Skeletal muscle tissue (tissue), 4 donors: Measurements from ENCODE around the gene DUS3L. TPM values are rescaled to one million over a fixed set of nuclear protein-coding genes. Genes with fewer than 3 reads are reported as not detected.

Source experiments
- H3K27ac ChIP-seq: one replicate; pipeline ENCODE4 v1.7.0; 2013; ENCODE audit warnings: mild to moderate bottlenecking, low read depth, low read length, inconsistent platforms
- H3K27me3 ChIP-seq, 3 donors: one replicate each; pipeline ENCODE4 v1.7.0; 2013; ENCODE audit warnings: low read length in 3 of 3; ENCODE audit not compliant: control insufficient read depth in 3 of 3, insufficient read depth in 3 of 3
- H3K36me3 ChIP-seq, 3 donors: one replicate each; pipeline ENCODE4 v1.7.0; 2013; ENCODE audit warnings: low read length in 3 of 3; ENCODE audit not compliant: control insufficient read depth in 3 of 3, insufficient read depth in 3 of 3
- H3K4me1 ChIP-seq, 3 donors: one replicate each; pipeline ENCODE4 v1.7.0; 2013; ENCODE audit warnings: low read length in 3 of 3, mild to moderate bottlenecking in 3 of 3; ENCODE audit not compliant: control insufficient read depth in 3 of 3, insufficient read depth in 3 of 3
- H3K4me3 ChIP-seq, 3 donors: one replicate each; pipeline ENCODE4 v1.7.0; 2013; ENCODE audit warnings: low read length in 3 of 3
- H3K9ac ChIP-seq, 3 donors: one replicate each; pipeline ENCODE4 v1.7.0; 2013; ENCODE audit warnings: low read length in 3 of 3, mild to moderate bottlenecking in 3 of 3, moderate library complexity in 2 of 3, low read depth in 1 of 3
- H3K9me3 ChIP-seq, 3 donors: one replicate each; pipeline ENCODE4 v1.7.0; 2013; ENCODE audit warnings: low read length in 3 of 3; ENCODE audit not compliant: control insufficient read depth in 3 of 3
- total RNA-seq: library from RNA; depleted of rRNA; stranded (reverse); fragments of >200 nt; gene quantifications from one replicate; pipeline ENCODE4 v1.2.3, GENCODE V29; 2014
- donor health status: Osteomylitis.

The DUS3L gene
- total RNA-seq, 1 donor from 2014 or later: 15.7 TPM

GRCh38 chr19:5800361-5801270 lies 9.7 kb upstream of the DUS3L start:
- Histone ChIP-seq H3K4me3 (no peak overlapping the region), H3K36me3 (no peaks in the 10 kb centered on the region), H3K9ac (no peak overlapping the region), H3K9me3 (no peaks in the 10 kb centered on the region), H3K27ac (no peak overlapping the region), H3K27me3 (peaks cover 39 to 62% (median 56%) of the 10 kb centered on the region in 3 donors), H3K4me1 (peaks cover 4 to 7% (median 5%) of the 10 kb centered on the region in 3 donors)

GRCh38 chr19:5799247-5800241 lies 8.6 kb upstream of the DUS3L start:
- Histone ChIP-seq H3K27me3 (peaks cover 34 to 62% (median 53%) of the 10 kb centered on the region in 3 donors), H3K36me3 (no peaks in the 10 kb centered on the region), H3K4me3 (no peak overlapping the region), H3K4me1 (peaks cover 4 to 7% (median 5%) of the 10 kb centered on the region in 3 donors), H3K9ac (no peak overlapping the region), H3K9me3 (no peaks in the 10 kb centered on the region), H3K27ac (no peak overlapping the region)

GRCh38 chr19:5798244-5798643 lies 7.3 kb upstream of the DUS3L start:
- Histone ChIP-seq H3K27me3 (peaks cover 21 to 49% (median 41%) of the 10 kb centered on the region in 3 donors), H3K9ac (no peak overlapping the region)

DNA sequence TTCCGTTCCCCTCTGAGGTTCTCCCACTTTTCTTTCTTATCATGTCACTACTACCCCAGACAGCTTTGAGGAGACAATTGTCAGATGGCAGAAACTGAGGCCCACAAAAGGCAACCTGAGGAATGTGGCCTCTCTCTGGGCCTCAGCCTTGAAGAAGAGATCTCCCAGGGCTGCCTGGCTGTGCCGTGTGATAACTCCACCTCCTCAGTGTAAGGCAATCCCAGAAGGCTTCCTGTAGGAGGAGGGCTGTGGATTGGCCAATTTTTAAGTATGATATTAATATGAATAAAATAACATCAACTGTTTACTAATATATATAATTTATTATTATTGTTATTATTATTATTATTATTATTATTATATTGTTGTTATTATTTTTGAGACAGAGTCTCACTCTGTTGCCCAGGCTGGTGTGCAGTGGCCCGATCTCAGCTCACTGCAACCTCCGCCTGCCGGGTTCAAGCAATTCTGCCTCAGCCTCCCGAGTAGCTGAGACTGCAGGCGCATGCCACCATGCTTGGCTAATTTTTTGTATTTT lies 4.5 kb upstream of the DUS3L start:
- Histone ChIP-seq H3K9me3 (peaks cover 0 to 3% (median 0%) of the 10 kb centered on the region in 3 donors), H3K4me3 (no peak overlapping the region), H3K36me3 (peaks cover 0 to 2% (median 0%) of the 10 kb centered on the region in 3 donors), H3K27me3 (peaks cover 3 to 22% (median 17%) of the 10 kb centered on the region in 3 donors), H3K4me1 (peaks cover 0 to 4% (median under 1%) of the 10 kb centered on the region in 3 donors), H3K9ac (no peak overlapping the region), H3K27ac (no peak overlapping the region)

More at GRCh38 chr19:5798244-5798643, 7.3 kb upstream of the DUS3L start:
- no peak overlapping the region for H3K27ac ChIP-seq
- no peaks in the 10 kb centered on the region for H3K9me3 ChIP-seq
- no peak overlapping the region for H3K4me3 ChIP-seq
- no peaks in the 10 kb centered on the region for H3K36me3 ChIP-seq
- H3K4me1 ChIP-seq: peaks cover 0 to under 1% (median 0%) of the 10 kb centered on the region in 3 donors

- Histone ChIP-seq H3K9me3 (peaks cover 0 to 3% (median 0%) of the 10 kb centered on the region in 3 donors), H3K27ac (no peak overlapping the region), H3K9ac (no peak overlapping the region), H3K4me3 (no peak overlapping the region), H3K4me1 (peaks cover 7 to 12% (median 7%) of the 10 kb centered on the region in 3 donors), H3K36me3 (peaks cover 15 to 17% (median 16%) of the 10 kb centered on the region in 3 donors), H3K27me3 (peaks cover 0 to 8% (median 4%) of the 10 kb centered on the region in 3 donors)
Measured at GRCh38 chr19:5793188-5793587, 2.2 kb upstream of the DUS3L start.

- Histone ChIP-seq H3K36me3 (peaks cover 25 to 27% (median 25%) of the 10 kb centered on the region in 3 donors), H3K27ac (no peak overlapping the region)
Measured at GRCh38 chr19:5792224-5792623, 1.3 kb upstream of the DUS3L start.

GRCh38 chr19:5789886-5790558 lies 941 bp downstream of the DUS3L start:
- peak overlapping the region; percentile 99 for H3K27ac ChIP-seq
- H3K36me3 ChIP-seq: peaks cover 42 to 48% (median 46%) of the 10 kb centered on the region in 3 donors
- H3K4me3 ChIP-seq: peak overlapping the region; percentile 98 to 99 (median 98)
- H3K9ac ChIP-seq: peak overlapping the region; percentile 81 to 98 (median 96)
- H3K27me3 ChIP-seq: no peaks in the 10 kb centered on the region
- peaks cover 7 to 12% (median 7%) of the 10 kb centered on the region in 3 donors for H3K4me1 ChIP-seq
- peaks cover 0 to 3% (median 0%) of the 10 kb centered on the region in 3 donors for H3K9me3 ChIP-seq

More at GRCh38 chr19:5792224-5792623, 1.3 kb upstream of the DUS3L start:
- peaks cover 7 to 12% (median 7%) of the 10 kb centered on the region in 3 donors for H3K4me1 ChIP-seq
- peaks cover 0 to 4% (median 0%) of the 10 kb centered on the region in 3 donors for H3K27me3 ChIP-seq
- no peak overlapping the region for H3K9ac ChIP-seq
- H3K9me3 ChIP-seq: peaks cover 0 to 3% (median 0%) of the 10 kb centered on the region in 3 donors
- H3K4me3 ChIP-seq: no peak overlapping the region

GRCh38 chr19:5789351-5789761 lies 1.6 kb downstream of the DUS3L start:
- Histone ChIP-seq H3K4me3 (no peak overlapping the region), H3K9me3 (peaks cover 0 to 3% (median 0%) of the 10 kb centered on the region in 3 donors), H3K36me3 (peaks cover 46 to 52% (median 48%) of the 10 kb centered on the region in 3 donors), H3K9ac (no peak overlapping the region), H3K4me1 (peaks cover 7 to 12% (median 7%) of the 10 kb centered on the region in 3 donors), H3K27ac (no peak overlapping the region), H3K27me3 (no peaks in the 10 kb centered on the region)

GRCh38 chr19:5788422-5788821 lies 2.5 kb downstream of the DUS3L start:
- Histone ChIP-seq H3K4me3 (no peak overlapping the region), H3K27me3 (no peaks in the 10 kb centered on the region), H3K27ac (no peak overlapping the region)

More at GRCh38 chr19:5788422-5788821, 2.5 kb downstream of the DUS3L start:
- peaks cover 49 to 55% (median 51%) of the 10 kb centered on the region in 3 donors for H3K36me3 ChIP-seq
- peaks cover 0 to 3% (median 0%) of the 10 kb centered on the region in 3 donors for H3K9me3 ChIP-seq
- H3K4me1 ChIP-seq: peaks cover 7 to 12% (median 7%) of the 10 kb centered on the region in 3 donors
- H3K9ac ChIP-seq: no peak overlapping the region
